Brain microvascular endothelial cell (primary cell): ENCODE data around the gene OLFM3.

Experiments used
- DNase-seq: peaks from one replicate; pipeline ENCODE4 v3.0.0-alpha.2; 2020
- H3K27ac ChIP-seq: fragments of 250-450 bp; sonication (Bioruptor Pico); 2 replicates; pipeline ENCODE4 v1.5.1; 2020; ENCODE audit warnings: mild to moderate bottlenecking, moderate library complexity
- H3K27me3 ChIP-seq: fragments of 250-450 bp; sonication (Bioruptor Pico); replicated peaks from 2 replicates; pipeline ENCODE4 v1.5.1; 2020; ENCODE audit warnings: mild to moderate bottlenecking
- H3K36me3 ChIP-seq: fragments of 250-450 bp; sonication (Bioruptor Pico); replicated peaks from 2 replicates; pipeline ENCODE4 v1.5.1; 2020; ENCODE audit warnings: mild to moderate bottlenecking
- H3K4me3 ChIP-seq: 2 replicates; pipeline ENCODE4 v1.5.1; 2011; ENCODE audit warnings: low read depth, mild to moderate bottlenecking, control low read depth, low read length, moderate library complexity
- CTCF ChIP-seq: IDR thresholded peaks from 2 replicates; pipeline ENCODE4 v1.5.1; 2011; ENCODE audit warnings: low read depth, mild to moderate bottlenecking, moderate library complexity, low read length, control low read depth, inconsistent platforms; ENCODE audit errors: missing control alignments
- in situ Hi-C: cut with HindIII; loops from 2 replicates; pipeline ENCODE4 v1.10.0; 2017; ENCODE audit warnings: low sequenced_read_pairs, low pct_ligation_motif_present

OLFM3 gene

GRCh38 chr1:101975371-101975770 is 21.4 kb downstream of the OLFM3 start:
- no peak for DNase-seq
- H3K27ac ChIP-seq = no peak overlapping the region
- TF ChIP-seq CTCF = no peak
- in situ Hi-C loops = no loop called here
- no peaks in the 10 kb centered on the region for H3K27me3 ChIP-seq
- no peaks in the 10 kb centered on the region for H3K36me3 ChIP-seq
- H3K4me3 ChIP-seq = no peak overlapping the region

GRCh38 chr1:101974599-101975274 is 22.0 kb downstream of the OLFM3 start:
- in situ Hi-C loops = no loop called here
- no peaks in the 10 kb centered on the region for H3K36me3 ChIP-seq
- no peaks in the 10 kb centered on the region for H3K27me3 ChIP-seq
- no peak overlapping the region for H3K27ac ChIP-seq
- TF ChIP-seq CTCF = no peak
- H3K4me3 ChIP-seq = no peak overlapping the region
- no peak for DNase-seq

- TF ChIP-seq CTCF = no peak
These were observed 25.4 kb downstream of the OLFM3 start for GRCh38 chr1:101971304-101971703.

GRCh38 chr1:101967871-101968270 is 28.9 kb downstream of the OLFM3 start:
- DNase-seq = no peak
- H3K27me3 ChIP-seq = no peaks in the 10 kb centered on the region
- no peak overlapping the region for H3K4me3 ChIP-seq
- in situ Hi-C loops = no loop called here
- H3K27ac ChIP-seq = no peak overlapping the region
- TF ChIP-seq CTCF = no peak
- no peaks in the 10 kb centered on the region for H3K36me3 ChIP-seq

More at GRCh38 chr1:101971304-101971703, 25.4 kb downstream of the OLFM3 start:
- no peak overlapping the region for H3K27ac ChIP-seq
- DNase-seq = no peak
- H3K27me3 ChIP-seq = no peaks in the 10 kb centered on the region
- in situ Hi-C loops = no loop called here
- no peaks in the 10 kb centered on the region for H3K36me3 ChIP-seq
- no peak overlapping the region for H3K4me3 ChIP-seq

- H3K4me3 ChIP-seq = no peak overlapping the region
- no peak for DNase-seq
- in situ Hi-C loops = no loop called here
- H3K36me3 ChIP-seq = no peaks in the 10 kb centered on the region
- H3K27ac ChIP-seq = no peak overlapping the region
- TF ChIP-seq CTCF = no peak
- H3K27me3 ChIP-seq = no peaks in the 10 kb centered on the region
These were observed 31.4 kb downstream of the OLFM3 start for GRCh38 chr1:101965341-101965740.

GRCh38 chr1:101964708-101965107 is 32.0 kb downstream of the OLFM3 start:
- no peak for DNase-seq
- Histone ChIP-seq H3K27ac (no peak overlapping the region), H3K36me3 (no peaks in the 10 kb centered on the region), H3K4me3 (no peak overlapping the region), H3K27me3 (no peaks in the 10 kb centered on the region)
- no peak for TF ChIP-seq CTCF
- in situ Hi-C loops = no loop called here
